NCI-H2196 (cell line): Measurements from ENCODE around the gene PALD1.
"Not testable (repeated sequence)": the region's sequence is repeated elsewhere in the genome, so short reads cannot be mapped to it uniquely, and the experiment has no call there.

Experiments used
- DNase-seq: peaks from one replicate; lab custom pipeline; 2025; ENCODE audit not compliant: unreplicated experiment; lab: John Stamatoyannopoulos, UW

Gene PALD1

DNA sequence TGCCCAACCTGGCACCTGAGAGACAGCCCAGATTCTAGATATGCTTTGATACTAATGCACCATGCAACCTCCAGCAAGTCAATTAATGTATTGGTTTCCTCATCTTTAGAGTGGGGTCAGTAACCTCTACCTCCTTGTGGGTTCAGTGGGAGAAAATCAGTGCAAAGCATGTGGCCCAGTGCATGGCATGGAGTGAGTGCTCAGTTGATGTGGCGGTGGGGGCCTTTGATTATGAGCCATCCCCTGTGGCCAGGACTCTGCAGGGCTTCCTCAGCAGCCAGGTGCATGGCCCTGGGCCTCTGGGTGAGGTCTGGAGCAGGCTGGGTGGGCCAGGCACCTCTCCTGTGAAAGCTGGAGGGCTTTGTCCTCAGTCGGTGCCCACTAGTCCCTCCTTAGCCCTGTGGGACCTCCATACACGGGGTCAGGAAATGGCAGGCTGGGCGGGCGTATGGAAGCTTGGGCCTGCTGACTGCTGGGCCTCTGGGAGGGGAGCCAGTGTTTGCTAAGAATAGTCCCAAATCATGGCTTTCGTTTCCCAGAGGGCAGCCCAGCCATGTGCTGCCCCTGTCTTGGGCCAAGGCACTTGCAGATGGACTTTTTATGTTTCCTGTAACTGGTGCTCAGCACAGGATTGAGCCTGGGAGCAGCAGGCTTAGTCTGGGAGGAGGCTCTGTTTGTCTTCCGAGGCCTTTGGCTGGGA lies 3.4 kb downstream of the PALD1 start:
- DNase-seq: no peak

GRCh38 chr10:70482982-70483760 lies 4.6 kb downstream of the PALD1 start:
- DNase-seq: no peak

- not testable (repeated sequence) for DNase-seq
These were observed 5.3 kb downstream of the PALD1 start for GRCh38 chr10:70483872-70484271.

DNA sequence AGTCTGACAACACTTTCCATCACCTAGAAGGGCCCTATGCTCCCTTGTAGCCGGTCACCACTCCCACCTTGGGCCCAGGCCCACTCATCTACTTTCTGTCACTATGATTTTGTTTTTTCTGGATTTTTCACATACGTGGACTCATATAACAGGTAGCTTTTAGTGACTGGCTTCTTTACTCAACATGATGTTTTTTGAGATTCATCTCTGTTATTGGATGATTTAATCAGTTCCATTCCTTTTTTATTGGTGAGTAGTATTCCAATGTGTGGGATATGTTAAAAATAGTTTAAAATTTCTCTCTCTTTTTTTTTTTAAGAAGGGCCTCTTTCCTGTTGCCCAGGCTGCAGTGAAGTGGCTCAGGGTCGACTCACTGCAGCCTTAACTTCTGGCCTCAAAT lies 9.3 kb downstream of the PALD1 start:
- DNase-seq: no peak

DNA sequence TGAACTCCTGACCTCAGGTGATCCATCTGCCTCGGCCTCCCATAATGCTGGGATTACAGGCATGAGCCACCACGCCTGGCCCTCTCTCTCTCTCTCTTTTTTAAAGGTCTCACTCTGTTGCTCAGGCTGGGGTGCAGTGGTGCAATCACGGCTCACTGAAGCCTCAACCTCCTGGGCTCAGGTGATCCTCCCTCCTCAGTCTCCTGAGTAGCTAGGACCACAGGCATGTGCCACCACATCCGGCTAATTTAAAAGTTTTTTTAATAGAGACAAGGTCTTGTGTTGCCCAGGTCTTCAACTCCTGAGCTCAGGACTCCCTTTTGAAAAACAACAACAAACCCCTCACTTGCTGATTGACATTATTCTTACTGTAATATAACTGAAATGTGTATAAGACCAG lies 11.6 kb downstream of the PALD1 start:
- no peak for DNase-seq

- no peak for DNase-seq
These were observed 13.0 kb downstream of the PALD1 start for GRCh38 chr10:70491614-70492013.

DNA sequence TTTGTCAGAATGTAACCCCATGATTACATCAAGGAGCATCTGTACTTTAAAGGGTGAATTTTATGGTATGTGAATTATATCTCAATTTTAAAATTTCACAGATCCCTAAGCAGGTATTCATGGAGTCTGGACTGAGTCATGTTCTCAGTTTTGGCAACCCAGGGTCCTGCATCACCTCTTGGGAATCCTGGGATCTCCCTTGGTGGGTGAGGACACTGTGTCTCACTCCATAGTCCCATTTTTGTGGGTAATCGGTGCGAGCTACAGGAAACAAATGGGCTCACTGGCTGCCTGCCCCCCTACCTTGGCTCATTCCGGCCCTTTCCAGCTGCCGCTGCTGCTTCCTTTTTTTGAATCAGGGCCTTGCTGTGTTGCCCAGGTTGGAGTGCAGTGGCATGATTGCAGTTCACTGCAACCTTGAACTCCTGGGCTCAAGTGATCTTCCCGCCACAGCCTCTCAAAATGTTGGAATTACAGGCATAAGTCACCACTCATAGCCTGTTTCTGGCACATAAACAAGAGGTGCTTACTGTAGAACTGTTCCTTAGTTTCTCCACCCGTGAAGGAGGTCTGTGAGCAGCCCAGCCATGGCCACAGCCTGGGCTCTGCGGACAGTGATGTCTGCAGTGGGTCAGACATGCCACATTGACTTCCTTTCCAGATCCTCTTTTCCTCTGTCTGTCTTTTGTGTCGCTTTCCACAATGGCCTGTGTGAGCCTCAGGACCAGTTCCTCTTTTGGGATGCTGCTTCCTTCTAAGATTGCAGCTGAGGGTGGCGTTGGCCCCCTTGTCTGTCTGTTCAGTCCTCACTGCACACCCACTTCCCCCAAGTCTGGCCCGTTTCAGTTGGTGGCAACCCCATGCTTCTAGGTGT lies 14.5 kb downstream of the PALD1 start:
- no peak for DNase-seq

DNA sequence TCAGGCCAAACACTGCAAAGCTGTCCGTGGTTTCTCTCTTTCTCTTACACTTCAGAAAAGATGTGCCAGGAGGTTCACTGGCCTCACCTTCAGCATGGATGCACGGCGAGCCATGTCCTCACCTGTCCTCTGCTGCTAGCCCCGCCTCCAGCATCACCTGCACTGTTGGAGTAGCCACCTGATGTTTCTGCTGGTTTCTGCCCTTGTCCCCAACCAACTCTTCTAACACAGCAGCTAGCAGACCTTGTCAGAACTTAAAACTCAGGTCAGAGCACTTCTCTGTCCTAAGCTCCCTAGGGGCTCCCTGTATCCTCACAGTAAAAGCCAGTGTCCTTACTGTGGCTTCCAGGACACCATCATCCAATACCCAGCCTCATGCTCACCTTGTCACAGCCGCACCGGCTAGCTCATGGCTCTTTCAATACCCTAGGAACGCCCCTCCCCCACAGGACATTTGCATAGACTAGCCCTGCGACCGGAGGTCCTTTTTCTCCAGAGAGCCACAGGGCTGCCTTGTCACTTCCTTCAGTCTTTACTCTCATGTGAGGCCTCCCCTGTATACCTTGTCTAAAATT lies 15.2 kb downstream of the PALD1 start:
- DNase-seq: no peak

- DNase-seq: no peak
These were observed 16.0 kb downstream of the PALD1 start for GRCh38 chr10:70494536-70494935.

GRCh38 chr10:70494966-70495365 lies 16.4 kb downstream of the PALD1 start:
- no peak for DNase-seq

- no peak for DNase-seq
These were observed 17.2 kb downstream of the PALD1 start for GRCh38 chr10:70495691-70496261.

GRCh38 chr10:70496341-70497119 lies 18.0 kb downstream of the PALD1 start:
- DNase-seq: no peak

GRCh38 chr10:70497120-70497545 lies 18.6 kb downstream of the PALD1 start:
- DNase-seq: no peak

DNA sequence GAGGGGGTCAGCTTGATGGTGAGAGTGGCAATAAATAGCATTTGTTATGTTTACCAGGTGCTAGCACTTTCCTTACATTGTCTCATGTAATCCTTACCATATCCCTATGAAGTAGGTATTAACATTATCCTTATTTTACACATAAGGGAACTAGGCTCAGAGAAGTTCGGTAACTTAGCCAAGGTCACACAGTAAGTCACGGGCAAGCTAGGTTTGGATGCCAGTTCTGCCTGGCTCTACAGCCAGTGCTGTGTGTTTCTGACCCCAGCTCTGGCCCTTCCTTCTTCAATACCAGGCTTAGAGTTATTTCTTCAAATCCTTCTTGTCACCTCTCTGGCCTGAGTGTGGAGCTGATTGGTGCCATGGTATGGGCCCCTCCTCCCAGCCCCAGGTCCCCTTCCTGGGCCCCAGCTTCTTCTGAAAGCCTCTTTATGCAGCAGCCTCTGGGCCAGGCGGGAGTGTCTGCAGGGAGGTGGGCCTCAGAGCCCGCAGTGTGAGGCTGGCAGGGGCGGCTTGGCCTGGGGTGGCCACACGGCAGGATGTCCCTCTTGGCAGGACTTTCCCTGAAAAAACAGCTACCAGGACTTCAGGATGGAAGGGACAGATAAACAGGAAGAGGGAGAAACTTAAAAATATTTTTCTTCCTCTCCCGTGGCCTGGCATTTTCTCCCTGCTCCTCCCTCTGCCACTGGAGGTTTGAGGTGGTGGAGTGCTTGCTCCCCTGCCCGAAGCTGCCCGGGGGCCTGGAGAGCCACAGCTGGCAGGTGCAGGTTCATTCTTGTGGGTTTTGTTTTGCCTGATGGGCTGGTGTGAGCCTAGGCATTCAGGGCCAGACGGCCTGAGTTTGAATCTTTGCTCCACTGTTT lies 20.6 kb downstream of the PALD1 start:
- DNase-seq: no peak

DNA sequence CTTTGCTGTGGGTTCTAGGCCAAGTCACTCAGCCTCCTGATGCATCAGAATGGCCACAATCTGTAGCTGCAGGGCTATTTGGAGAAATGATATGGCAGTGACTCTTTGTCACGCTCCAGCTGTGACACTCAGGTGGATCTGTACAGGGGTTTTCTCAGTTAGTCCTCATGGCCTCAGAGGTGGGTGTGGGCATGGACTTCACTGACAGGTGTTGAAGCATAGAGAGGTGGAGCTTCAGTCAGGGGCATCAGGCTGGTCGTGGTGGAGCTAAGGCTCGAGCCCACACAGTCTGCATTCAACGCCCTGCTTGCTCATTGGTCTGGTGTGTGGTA lies 21.2 kb downstream of the PALD1 start:
- no peak for DNase-seq

DNA sequence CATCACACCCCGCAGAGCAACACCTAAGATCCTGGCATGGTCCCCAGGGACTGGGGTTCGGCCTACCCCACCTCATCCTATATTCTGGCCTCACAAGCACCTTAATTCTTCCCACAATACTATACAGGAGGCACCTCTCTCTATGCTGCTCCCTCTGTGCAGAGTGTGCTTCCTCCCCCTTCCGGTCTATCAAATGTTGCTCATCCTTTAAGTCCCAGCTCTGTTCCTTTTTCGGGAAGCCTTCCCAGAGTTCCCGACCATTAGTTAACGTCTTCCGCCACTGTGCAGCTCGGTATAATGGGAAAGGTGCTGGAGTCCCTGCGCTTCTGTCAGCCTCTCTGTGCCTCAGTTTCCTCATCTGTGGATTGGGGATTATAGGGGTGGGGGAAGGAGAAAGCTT lies 21.8 kb downstream of the PALD1 start:
- DNase-seq: no peak

GRCh38 chr10:70500812-70501301 lies 22.3 kb downstream of the PALD1 start:
- DNase-seq: no peak

DNA sequence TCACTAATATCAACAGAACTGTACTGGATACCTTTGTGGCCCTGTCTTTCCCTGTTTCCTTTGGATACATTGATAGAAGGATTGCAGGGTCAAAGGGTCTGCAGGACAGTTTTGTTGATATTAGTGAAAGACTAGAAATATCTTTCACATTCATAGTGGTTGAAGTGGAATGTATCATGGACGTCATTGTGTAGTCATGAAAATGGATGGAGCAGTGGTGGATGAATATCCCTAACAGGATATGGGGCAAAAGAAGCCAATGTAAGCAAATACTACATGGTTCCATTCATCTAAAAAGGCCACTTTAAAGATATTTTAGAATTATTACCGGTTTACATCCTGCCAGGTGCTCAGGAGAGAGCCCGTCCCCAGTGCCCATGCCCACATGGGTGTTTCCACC lies 23.8 kb downstream of the PALD1 start:
- no peak for DNase-seq

DNA sequence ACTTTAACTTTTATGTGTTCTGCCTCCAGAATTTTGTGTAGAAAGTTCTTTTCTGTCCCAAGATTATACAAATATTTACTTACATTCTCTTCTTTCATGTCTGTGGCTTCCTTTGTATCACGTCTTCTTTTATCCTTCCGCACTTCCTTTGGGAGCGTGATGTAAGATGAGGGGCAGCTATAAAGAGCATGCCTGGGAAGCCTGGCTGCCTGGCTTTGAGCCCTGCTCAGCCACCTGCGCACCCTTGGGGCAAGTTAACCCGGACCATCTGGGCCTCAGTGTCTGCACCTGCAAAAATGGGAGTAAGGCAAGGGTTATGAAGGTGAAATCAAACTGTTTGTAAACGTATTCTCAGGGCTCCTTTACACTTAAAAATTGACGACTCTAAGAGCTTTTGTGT lies 25.2 kb downstream of the PALD1 start:
- no peak for DNase-seq
